Measurements from ENCODE around the gene TUBB3. TPM values are rescaled to one million over a fixed set of nuclear protein-coding genes. Genes with fewer than 3 reads are reported as not detected.

TUBB3 gene
- total and polyA plus RNA-seq, 2 of the 4 experiments (the other 2 are of a cell fraction) = 311 to 410 TPM

- ATAC-seq (ENCODE audit: low read depth) (no peak), DNase-seq (no peak)
- Histone ChIP-seq H3K23ac (ENCODE audit: low read depth, low read length) (no peak overlapping the region), H4K20me1 (ENCODE audit: insufficient read depth, low read length) (peaks cover 18% of the 10 kb centered on the region; the same call in 1 of the 2 replicates), H2AK5ac (ENCODE audit: low read depth, low read length) (no peak overlapping the region), H3K27ac (ENCODE audit: insufficient read depth, low read length) (no peak overlapping the region), H3K79me1 (ENCODE audit: low read depth in 1 of 2, low read length in 2 of 2) (peaks cover 8 to 40% of the 10 kb centered on the region in 2 experiments), H2AK9ac (replicated peaks; ENCODE audit: low read depth, low read length, poor library complexity) (no peak overlapping the region), H2AFZ (replicated peaks; ENCODE audit: low read length, poor library complexity) (no peak overlapping the region), H2BK15ac (ENCODE audit: low read depth, low read length) (no peak overlapping the region), H3K4me3 (ENCODE audit: insufficient read depth, low read depth, low read length) (no peak overlapping the region), H3K56ac (ENCODE audit: extremely low read depth, insufficient read depth, low read length) (no peak overlapping the region), H3K9me1 (ENCODE audit: insufficient read depth, low read length) (peaks cover 4% of the 10 kb centered on the region), H3K4me1 (ENCODE audit: control insufficient read depth, insufficient read depth, low read length) (no peaks in the 10 kb centered on the region), H3K4ac (ENCODE audit: low read depth, low read length) (no peak overlapping the region), H3K14ac (replicated peaks; ENCODE audit: low read depth, low read length) (no peak overlapping the region), H4K91ac (ENCODE audit: insufficient read depth, low read depth, low read length) (no peak overlapping the region), H2BK20ac (ENCODE audit: low read depth, low read length) (no peak overlapping the region), H3K36me3 (ENCODE audit: control insufficient read depth, insufficient read depth, low read length) (peaks cover 63% of the 10 kb centered on the region), H2BK5ac (ENCODE audit: low read depth, low read length, poor library complexity, severe bottlenecking) (no peak overlapping the region), H3K4me2 (ENCODE audit: low read depth, low read length) (no peak overlapping the region), H3K9me3 (ENCODE audit: control insufficient read depth, insufficient read depth, low read length) (no peaks in the 10 kb centered on the region), H4K8ac (ENCODE audit: low read depth in 2 of 2, low read length in 2 of 2) (no peak overlapping the region), H3K18ac (ENCODE audit: low read depth, low read length) (no peak overlapping the region), H3K27me3 (ENCODE audit: control insufficient read depth, insufficient read depth, low read length) (no peaks in the 10 kb centered on the region), H3K9ac (ENCODE audit: low read depth, low read length) (no peak overlapping the region), H4K5ac (ENCODE audit: low read depth, low read length) (no peak overlapping the region), H2BK120ac (ENCODE audit: low read depth, low read length) (no peak overlapping the region)
- intact Hi-C loops (cut with micrococcal nuclease) (no loop called here), in situ Hi-C loops (cut with MboI; ENCODE audit: low sequenced_read_pairs) (no loop called here), dilution Hi-C loops (cut with HindIII; ENCODE audit: low sequenced_read_pairs, unreplicated experiment) (no loop called here)
- POLR2A ChIA-PET (ENCODE audit: unreplicated experiment) = no interaction called here
- TF ChIP-seq, protein P1, sequence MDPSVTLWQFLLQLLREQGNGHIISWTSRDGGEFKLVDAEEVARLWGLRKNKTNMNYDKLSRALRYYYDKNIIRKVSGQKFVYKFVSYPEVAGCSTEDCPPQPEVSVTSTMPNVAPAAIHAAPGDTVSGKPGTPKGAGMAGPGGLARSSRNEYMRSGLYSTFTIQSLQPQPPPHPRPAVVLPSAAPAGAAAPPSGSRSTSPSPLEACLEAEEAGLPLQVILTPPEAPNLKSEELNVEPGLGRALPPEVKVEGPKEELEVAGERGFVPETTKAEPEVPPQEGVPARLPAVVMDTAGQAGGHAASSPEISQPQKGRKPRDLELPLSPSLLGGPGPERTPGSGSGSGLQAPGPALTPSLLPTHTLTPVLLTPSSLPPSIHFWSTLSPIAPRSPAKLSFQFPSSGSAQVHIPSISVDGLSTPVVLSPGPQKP (IDR thresholded peaks at IDR 0.05; ENCODE audit: borderline replicate concordance, low read depth, low read length) = no peak
- TF ChIP-seq SMC3 (IDR thresholded peaks at IDR 0.05; ENCODE audit: low read depth, low read length) = no peak
- no peak for TF ChIP-seq NFE2L2 (IDR thresholded peaks at IDR 0.05; ENCODE audit: low read depth, low read length)
- no peak for TF ChIP-seq MXI1 (IDR thresholded peaks at IDR 0.05; ENCODE audit: borderline replicate concordance, low read depth, low read length)
- TF ChIP-seq FOS (IDR thresholded peaks at IDR 0.05; ENCODE audit: low read depth, low read length) = no peak
- no peak for TF ChIP-seq CHD1 (IDR thresholded peaks at IDR 0.05; ENCODE audit: low read depth, low read length)
- TF ChIP-seq, protein P2, sequence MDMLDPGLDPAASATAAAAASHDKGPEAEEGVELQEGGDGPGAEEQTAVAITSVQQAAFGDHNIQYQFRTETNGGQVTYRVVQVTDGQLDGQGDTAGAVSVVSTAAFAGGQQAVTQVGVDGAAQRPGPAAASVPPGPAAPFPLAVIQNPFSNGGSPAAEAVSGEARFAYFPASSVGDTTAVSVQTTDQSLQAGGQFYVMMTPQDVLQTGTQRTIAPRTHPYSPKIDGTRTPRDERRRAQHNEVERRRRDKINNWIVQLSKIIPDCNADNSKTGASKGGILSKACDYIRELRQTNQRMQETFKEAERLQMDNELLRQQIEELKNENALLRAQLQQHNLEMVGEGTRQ (IDR thresholded peaks at IDR 0.05; ENCODE audit: low read depth, low read length) = no peak
- no peak for TF ChIP-seq RFX5 (IDR thresholded peaks at IDR 0.05; ENCODE audit: low read depth, low read length)
- TF ChIP-seq POLR2A (IDR thresholded peaks at IDR 0.05; ENCODE audit: low read depth, low read length) = no peak
- TF ChIP-seq RAD21 (IDR thresholded peaks at IDR 0.05; ENCODE audit: low read length) = no peak
- no peak for TF ChIP-seq MAFK (IDR thresholded peaks at IDR 0.05; ENCODE audit: low read depth, low read length)
- TF ChIP-seq BHLHE40 (IDR thresholded peaks at IDR 0.05; ENCODE audit: low read depth, low read length) = no peak
- TF ChIP-seq CTCF (conservative IDR thresholded peaks at IDR 0.05; ENCODE audit: low read depth, low read length) = no peak
- TF ChIP-seq RCOR1 (IDR thresholded peaks at IDR 0.05; ENCODE audit: insufficient replicate concordance, low read length) = no peak
- BruUV-seq (replicated peaks) = no TSS peak
- CTCF ChIA-PET = no interaction called here
- WGBS, 2 experiments (ENCODE audit: extremely low coverage in 2 of 2, insufficient read length in 1 of 2) = 94% methylated on average over 23 of the region's 36 CpGs; no CpG with 5 or more reads in 1 of the 2 experiments
Measured at GRCh38 chr16:89898201-89898967, 24.8 kb upstream of the TUBB3 start.

Data from IMR-90 (cell line).